ENCODE results near the gene FBXO10. TPM values are rescaled to one million over a fixed set of nuclear protein-coding genes. Genes with fewer than 3 reads are reported as not detected.

The FBXO10 gene
- total RNA-seq, 1 donor: 28.6 TPM

- no peak overlapping the region for H3K27ac ChIP-seq (ENCODE audit: low read depth, low read length)
- no peaks in the 10 kb centered on the region for H3K4me1 ChIP-seq (ENCODE audit: insufficient read depth, low read length)
- H4K20me1 ChIP-seq (ENCODE audit: insufficient read depth, low read length): peaks cover 8% of the 10 kb centered on the region
- no peaks in the 10 kb centered on the region for H3K9me3 ChIP-seq (ENCODE audit: low read depth, low read length)
- no peak overlapping the region for H3K4me2 ChIP-seq (ENCODE audit: insufficient read depth, low read length)
- H2AFZ ChIP-seq (ENCODE audit: low read length): no peak overlapping the region
- peaks cover 64% of the 10 kb centered on the region for H3K36me3 ChIP-seq (ENCODE audit: insufficient read depth, low read length)
- peaks cover 37% of the 10 kb centered on the region for H3K79me2 ChIP-seq (ENCODE audit: insufficient read depth, low read length)
- H3K4me3 ChIP-seq (ENCODE audit: insufficient read depth, low read length): no peak overlapping the region
- TF ChIP-seq CTCF (IDR thresholded peaks at IDR 0.05; ENCODE audit: extremely low read depth, low read depth, low read length): peak; percentile 70
- no peaks in the 10 kb centered on the region for H3K27me3 ChIP-seq (ENCODE audit: insufficient read depth, low read length)
- no peak for DNase-seq (ENCODE audit: insufficient read length, low spot score, missing footprints)
These were observed 6.5 kb upstream of the FBXO10 start for GRCh38 chr9:37582548-37583157.

- Histone ChIP-seq H3K4me3 (ENCODE audit: insufficient read depth, low read length) (peak overlapping the region; percentile 80), H2AFZ (ENCODE audit: low read length) (peak overlapping the region; percentile 78), H3K4me1 (ENCODE audit: insufficient read depth, low read length) (peaks cover 25% of the 10 kb centered on the region), H3K9me3 (ENCODE audit: low read depth, low read length) (no peaks in the 10 kb centered on the region), H3K36me3 (ENCODE audit: insufficient read depth, low read length) (peaks cover under 1% of the 10 kb centered on the region), H3K79me2 (ENCODE audit: insufficient read depth, low read length) (peaks cover 42% of the 10 kb centered on the region), H4K20me1 (ENCODE audit: insufficient read depth, low read length) (peaks cover 10% of the 10 kb centered on the region), H3K4me2 (ENCODE audit: insufficient read depth, low read length) (peak overlapping the region; percentile 90), H3K27ac (ENCODE audit: low read depth, low read length) (peak overlapping the region; percentile 81), H3K27me3 (ENCODE audit: insufficient read depth, low read length) (no peaks in the 10 kb centered on the region)
- no peak for DNase-seq (ENCODE audit: insufficient read length, low spot score, missing footprints)
- TF ChIP-seq CTCF (IDR thresholded peaks at IDR 0.05; ENCODE audit: extremely low read depth, low read depth, low read length): no peak
These were observed 667 bp downstream of the FBXO10 start for GRCh38 chr9:37575511-37575914.

- H3K79me2 ChIP-seq (ENCODE audit: insufficient read depth, low read length): peaks cover 43% of the 10 kb centered on the region
- DNase-seq (ENCODE audit: insufficient read length, low spot score, missing footprints): no peak
- peaks cover 10% of the 10 kb centered on the region for H4K20me1 ChIP-seq (ENCODE audit: insufficient read depth, low read length)
- no peak for TF ChIP-seq CTCF (IDR thresholded peaks at IDR 0.05; ENCODE audit: extremely low read depth, low read depth, low read length)
- H3K36me3 ChIP-seq (ENCODE audit: insufficient read depth, low read length): no peaks in the 10 kb centered on the region
- peak overlapping the region; percentile 90 for H3K4me2 ChIP-seq (ENCODE audit: insufficient read depth, low read length)
- no peaks in the 10 kb centered on the region for H3K9me3 ChIP-seq (ENCODE audit: low read depth, low read length)
- no peaks in the 10 kb centered on the region for H3K27me3 ChIP-seq (ENCODE audit: insufficient read depth, low read length)
- H3K27ac ChIP-seq (ENCODE audit: low read depth, low read length): peak overlapping the region; percentile 81
- peak overlapping the region; percentile 78 for H2AFZ ChIP-seq (ENCODE audit: low read length)
- peak overlapping the region; percentile 80 for H3K4me3 ChIP-seq (ENCODE audit: insufficient read depth, low read length)
- H3K4me1 ChIP-seq (ENCODE audit: insufficient read depth, low read length): peaks cover 25% of the 10 kb centered on the region
These were observed 1.2 kb downstream of the FBXO10 start for GRCh38 chr9:37575001-37575400.

- Histone ChIP-seq H3K27ac (ENCODE audit: low read depth, low read length) (peak overlapping the region; percentile 81), H3K4me2 (ENCODE audit: insufficient read depth, low read length) (peak overlapping the region; percentile 90), H3K36me3 (ENCODE audit: insufficient read depth, low read length) (no peaks in the 10 kb centered on the region), H3K27me3 (ENCODE audit: insufficient read depth, low read length) (no peaks in the 10 kb centered on the region), H2AFZ (ENCODE audit: low read length) (no peak overlapping the region), H3K9me3 (ENCODE audit: low read depth, low read length) (no peaks in the 10 kb centered on the region), H3K4me1 (ENCODE audit: insufficient read depth, low read length) (peaks cover 25% of the 10 kb centered on the region), H3K4me3 (ENCODE audit: insufficient read depth, low read length) (peak overlapping the region; percentile 3), H3K79me2 (ENCODE audit: insufficient read depth, low read length) (peaks cover 48% of the 10 kb centered on the region), H4K20me1 (ENCODE audit: insufficient read depth, low read length) (peaks cover 10% of the 10 kb centered on the region)
- DNase-seq (ENCODE audit: insufficient read length, low spot score, missing footprints): peak; percentile 80
- TF ChIP-seq CTCF (IDR thresholded peaks at IDR 0.05; ENCODE audit: extremely low read depth, low read depth, low read length): no peak
These were observed 1.9 kb downstream of the FBXO10 start for GRCh38 chr9:37574241-37574721.
